GM21717 (cell line): ENCODE results near the gene MYH11.
"Not testable (repeated sequence)": the region's sequence is repeated elsewhere in the genome, so short reads cannot be mapped to it uniquely, and the experiment has no call there.

Source experiments
- ATAC-seq: cut with Tn5 transposase; IDR thresholded peaks from one replicate; pipeline ENCODE4 v1.9.1; 2021; ENCODE audit warnings: mild to moderate bottlenecking, moderate library complexity; ENCODE audit not compliant: unreplicated experiment

MYH11 gene

DNA sequence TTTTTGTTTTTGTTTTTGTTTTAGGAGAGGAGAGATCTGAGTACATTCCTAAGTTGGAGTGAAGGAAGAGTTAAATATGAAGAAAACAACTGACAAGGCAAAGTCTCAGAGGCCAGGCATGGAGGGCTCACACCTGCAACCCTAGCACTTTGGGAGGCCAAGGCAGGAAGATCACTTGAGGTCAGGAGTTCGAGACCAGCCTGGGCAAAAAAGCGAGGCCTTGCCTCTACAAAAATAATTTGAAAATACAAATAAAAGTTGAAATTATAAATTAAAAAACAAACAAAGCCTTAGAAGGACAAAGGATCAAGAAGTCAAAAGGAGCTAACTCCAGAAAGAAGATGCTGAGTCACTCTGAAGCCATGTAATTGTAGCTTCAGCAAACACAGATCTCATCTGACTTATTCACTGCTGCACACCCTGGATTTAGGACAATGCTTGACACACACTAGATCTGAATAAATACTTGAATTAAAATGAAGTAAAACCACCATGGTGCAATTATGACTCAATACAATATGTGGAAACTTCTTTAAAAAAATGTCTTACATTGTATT lies 22.5 kb upstream of the MYH11 start:
- no peak for ATAC-seq

DNA sequence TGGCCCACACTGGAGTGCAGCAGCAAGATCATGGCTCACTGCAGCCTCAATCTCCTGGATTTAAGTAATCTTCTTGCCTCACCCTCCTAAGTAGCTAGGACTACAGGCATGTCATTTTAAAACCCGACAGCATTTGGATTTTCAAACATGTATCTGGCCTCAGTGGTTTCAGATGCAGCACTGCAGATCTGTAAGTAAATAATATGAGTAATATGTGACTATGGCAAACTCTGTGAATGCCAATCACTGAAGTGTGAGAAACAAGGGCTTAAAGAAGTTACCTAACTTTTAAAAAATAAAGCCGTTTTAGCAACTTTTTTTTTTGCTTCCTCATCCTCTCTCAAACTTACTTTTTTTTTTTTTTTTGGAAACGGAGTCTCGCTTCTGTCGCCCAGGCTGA lies 19.7 kb upstream of the MYH11 start:
- ATAC-seq = no peak

DNA sequence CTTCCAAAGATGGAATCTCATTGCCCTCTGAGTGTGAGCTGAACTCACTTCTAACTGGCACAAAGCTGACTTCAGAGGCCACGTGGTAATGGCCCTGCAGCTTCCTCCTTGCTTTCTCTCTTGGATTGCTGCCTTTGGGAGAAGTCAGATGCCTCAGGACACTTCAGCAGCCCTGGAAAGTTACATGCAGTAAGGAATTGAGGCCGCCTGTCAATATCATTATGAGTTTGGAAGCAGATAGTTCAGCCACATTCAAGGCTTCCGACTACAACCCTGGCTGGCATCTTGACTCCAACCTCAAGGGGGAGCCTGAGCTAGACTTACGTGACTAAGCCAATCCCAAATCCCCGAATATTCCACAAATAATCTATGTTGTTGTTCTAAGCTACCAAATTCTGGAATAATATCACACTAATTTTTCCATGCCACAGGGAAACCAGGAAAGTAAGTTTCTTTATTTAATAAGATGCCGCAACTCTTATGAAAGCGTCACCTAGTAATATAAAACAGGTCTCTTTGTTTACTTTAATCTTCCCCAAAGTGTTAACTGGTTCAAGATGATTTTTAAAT lies 18.0 kb upstream of the MYH11 start:
- ATAC-seq = no peak

DNA sequence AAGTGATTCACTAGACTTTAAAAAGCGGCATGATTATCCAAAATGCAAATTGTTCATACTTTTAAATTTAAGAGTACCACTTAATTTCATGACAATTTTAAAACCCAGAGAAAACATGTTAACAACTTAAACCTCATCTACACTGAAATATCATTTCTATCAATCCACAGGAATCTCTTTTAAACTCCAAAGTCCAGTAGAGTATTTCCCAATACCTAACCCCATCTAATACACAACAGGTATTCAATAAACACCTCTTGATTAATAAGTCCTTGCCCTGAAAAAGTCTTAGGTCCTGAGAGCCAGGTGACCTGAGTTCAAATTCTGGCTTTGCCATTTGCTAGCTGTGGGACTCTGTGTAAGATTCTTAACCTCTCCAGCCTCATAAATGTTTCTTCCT lies 16.9 kb upstream of the MYH11 start:
- ATAC-seq = no peak

DNA sequence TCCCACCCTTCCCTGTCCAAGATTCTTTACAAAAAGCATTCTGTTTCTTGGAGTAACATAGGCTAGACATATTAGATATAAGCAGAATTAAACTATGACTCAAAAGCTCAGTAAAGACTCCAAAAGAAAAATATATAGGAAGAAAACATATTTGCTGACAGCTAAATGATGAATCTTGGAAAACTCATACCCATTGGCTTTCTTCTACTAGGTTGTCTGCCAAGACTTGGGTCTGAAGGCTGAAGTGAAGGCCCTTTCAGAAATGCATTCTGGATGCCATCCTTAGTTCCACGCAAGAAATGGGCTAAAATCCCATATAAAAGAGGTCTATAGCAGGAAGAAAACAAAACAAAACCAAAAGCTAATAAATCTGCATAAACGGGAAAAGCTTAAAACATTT lies 16.5 kb upstream of the MYH11 start:
- ATAC-seq = no peak

DNA sequence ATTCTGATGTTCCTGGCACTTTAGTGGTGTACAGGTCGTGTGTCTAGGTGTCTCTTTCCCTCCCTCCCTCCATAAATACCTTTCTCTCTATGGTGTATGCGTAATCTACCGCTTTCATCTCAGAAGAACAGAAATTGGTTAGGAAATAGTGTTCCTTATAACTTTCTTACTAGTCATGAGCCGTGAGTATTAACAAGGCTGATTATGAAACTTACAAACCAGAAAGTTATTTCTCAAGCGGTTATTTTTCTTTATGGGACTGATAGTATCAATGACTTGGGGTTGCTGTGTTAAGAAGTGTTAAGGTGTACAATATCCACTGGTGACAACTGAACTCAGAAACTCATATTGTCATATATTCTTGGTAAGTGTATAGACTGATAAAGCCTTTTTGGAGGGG lies 13.2 kb upstream of the MYH11 start:
- ATAC-seq = no peak

DNA sequence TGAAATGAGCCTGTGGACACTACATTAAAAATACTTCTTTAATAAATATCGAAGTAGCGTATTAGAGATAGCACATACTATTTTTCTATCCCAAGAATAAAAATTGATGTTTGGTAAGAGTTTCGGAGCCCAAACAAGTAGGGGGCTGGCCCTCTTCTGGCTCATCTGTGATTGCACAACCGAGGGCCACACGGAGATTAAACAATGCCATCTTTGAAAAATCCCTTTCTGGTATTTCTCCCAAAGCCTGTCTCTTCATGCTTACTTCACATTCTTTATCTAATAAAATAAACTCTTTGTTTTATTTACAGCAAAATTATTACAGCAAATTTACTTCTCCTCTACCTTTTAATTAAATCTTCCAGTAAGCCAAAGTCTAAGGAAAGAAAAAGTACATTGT lies 9.6 kb upstream of the MYH11 start:
- ATAC-seq = no peak

DNA sequence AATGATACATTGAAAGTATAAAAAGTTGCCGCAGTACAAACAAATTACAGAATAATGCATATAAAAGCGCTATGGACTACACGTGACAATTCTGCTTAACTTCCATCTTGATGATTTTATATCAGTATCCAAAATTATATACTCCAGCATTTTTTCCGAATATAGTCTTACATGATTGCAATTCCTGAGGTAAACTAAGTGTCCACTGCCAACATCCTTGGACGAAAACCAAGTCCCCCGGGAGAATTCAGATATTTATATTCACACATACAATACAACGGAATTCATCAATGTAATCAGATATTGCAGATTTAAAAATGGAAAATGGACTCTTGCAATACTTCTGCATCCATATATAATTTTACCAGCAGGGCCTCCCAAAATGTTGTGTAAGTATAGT lies 8.9 kb upstream of the MYH11 start:
- no peak for ATAC-seq

DNA sequence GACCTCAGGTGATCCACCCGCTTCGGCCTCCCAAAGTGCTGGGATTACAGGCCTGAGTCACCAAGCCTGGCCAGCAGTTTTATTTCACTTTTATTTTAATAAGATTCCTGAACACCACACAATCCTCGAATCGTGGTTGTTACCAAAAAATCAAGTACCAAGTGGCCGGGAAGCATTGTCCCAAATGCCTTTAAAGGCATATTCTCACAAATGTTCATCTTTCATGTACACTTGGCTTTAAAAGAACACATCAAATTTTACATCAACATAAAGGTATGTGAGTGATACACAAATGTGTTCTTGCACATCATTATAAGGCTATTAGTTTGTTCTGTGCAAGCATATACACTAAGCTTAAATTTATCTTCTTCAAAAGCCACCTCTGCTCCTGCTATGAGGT lies 8.1 kb upstream of the MYH11 start:
- ATAC-seq = no peak

DNA sequence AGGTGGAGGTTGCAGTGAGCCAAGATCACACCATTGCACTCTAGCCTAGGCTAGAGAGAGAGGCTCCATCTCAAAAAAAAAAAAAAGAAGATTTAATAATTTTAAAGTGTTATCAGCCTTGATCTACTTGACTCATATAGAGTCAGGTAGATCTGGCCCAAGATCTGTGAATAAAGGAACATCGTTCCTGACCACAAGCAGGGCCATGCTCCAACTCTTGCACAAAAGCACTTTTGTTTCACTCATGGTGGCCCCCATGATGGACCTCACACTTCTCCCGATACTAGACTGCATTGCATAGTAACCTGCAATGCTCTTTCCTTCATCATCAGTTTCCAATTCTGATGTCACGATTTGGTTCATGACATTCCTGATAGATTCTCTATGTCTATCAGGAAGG lies 5.2 kb upstream of the MYH11 start:
- ATAC-seq = no peak

DNA sequence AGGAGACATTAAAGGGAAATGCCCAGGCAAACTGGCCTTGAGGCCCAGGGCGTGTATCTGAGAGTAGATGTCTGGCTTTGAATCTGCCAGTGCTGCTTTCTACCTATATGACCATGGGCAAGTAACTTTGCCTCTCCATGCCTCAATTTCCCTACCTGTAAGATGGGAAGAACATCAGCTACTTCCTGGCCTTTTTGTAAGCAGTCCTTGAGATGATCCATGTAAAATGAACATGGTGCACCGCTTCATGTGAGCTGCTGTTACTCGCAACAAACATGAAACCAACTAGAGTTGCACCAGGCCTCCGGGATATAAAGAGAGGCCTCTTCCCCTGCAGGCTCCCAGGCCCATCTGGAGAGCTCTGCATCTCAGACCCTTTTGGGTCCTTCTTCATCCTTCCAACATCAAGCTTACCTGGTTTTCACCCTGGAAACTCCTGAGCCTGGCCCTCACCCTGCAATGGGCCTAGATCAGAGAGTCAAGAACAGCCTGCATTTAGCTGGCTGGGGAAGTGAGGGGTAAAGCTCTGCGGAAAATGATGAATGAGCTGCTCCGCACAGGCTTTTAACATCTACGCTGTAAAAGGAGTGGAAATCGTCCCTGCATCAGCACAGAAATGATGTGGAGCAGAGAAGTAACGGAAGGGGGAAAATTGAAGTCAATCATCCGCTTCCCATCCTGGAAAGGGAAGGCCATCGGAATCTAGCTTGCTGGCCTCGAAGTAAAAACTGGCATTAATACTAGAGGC lies 2.3 kb upstream of the MYH11 start:
- no peak for ATAC-seq

DNA sequence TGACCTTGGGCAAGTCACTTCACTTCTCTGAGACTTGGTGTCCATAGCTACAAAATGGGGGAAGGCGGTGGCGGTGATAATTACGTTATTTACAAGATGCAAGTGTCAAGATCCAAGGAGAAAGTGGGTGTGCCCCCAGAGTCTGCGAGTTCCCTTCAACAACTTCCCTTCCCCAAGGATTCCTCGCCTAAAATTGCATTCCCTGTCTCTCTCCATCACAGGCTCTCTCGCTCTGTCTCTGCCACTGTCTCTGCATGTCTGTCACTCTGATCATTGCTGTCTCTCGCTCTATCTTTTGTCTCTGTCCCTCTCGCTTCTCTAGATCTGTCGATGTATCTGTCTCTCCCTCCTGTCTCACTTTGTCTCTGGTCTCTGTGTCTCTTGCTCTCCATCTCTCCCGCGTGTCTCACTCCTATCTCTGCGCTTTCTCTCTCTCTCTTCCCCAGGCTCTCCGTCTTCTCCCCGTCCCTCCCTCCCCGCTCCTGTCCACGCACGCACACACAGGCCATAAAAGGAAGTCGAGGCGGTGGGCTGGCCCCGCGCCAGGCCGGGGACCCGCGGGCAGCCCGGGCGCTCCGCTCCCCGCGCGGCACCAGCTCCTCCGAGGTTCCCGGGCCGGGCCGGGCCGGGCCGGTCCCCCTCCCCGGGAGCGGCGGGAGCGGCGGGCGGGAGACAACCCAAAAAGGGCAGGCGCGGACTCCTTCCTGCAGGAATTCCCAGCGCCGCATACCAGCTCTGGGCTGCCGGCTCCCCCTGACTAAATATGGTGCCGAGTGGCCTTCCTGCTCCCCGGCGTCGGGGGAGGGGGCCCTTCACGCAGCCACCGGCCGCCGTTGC lies 1.1 kb upstream of the MYH11 start:
- ATAC-seq = no peak

DNA sequence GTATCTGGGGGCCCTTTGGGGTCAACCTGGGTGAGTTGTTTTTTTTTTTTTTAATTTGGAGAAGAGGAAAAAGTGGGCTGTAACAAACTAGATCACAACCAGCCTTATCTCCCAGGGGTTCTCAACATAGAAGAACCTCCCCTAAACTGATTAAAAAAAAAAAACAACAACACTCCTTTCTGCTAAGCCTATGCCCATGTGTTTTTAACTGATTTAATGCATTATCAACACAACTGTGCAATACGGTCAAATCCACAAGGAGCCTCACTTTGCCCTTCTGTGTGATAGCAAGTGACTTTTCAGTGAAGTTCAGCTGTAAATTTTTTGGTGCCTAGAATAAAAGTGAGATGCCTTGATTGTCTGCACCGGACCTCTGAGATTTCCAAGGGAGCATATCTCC lies 646 bp downstream of the MYH11 start:
- no peak for ATAC-seq

DNA sequence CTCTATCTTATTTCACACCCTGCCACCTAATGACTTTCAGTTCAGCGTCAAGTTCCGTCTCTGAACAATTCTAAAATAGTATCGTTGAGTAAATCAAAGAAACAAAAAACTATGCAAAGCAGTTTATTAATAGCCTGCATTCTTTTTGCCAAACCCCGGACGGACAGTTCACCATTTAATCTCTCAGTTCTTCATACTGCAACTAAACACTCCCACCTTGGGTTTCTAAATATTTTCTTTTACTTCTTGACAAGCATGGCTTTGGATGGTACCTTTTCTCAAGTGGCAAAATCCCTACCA lies 1.2 kb downstream of the MYH11 start:
- ATAC-seq = peak; percentile 75

DNA sequence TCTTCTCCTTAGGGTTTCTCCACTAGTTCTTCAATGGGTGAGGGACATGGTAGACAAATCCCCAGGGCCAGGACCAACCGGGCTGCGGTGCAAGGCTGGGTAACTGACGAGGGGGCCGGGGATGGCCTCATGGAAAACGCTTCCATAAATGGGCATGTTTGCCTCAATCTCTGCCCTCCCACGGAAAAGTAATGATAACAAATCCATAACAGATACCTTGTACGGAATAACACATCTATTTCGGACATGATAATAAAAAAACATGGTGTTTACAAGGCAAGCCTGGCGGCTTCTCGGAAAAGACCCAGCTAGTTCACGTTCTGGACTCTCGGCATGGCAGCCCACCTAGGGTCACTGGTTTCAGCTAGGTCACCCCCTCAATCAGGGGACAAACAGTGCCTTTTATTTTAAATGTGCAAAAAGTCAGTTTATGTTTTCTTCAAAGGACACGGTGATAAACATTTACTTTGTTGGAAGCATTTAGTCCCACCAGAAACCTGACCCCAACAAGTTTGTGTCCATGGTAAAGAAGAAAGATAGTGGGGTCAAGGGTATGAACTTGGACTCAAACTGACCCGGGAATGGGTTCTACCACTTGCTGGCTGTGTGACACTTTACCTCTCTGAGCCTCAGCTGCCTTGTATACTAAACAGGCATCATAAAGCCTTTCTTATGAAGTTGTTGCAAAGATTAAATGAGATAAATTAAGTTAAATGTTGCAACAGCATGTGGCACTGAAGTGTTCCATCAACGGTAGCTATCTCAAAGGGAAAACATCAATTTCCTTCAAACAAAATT lies 1.7 kb downstream of the MYH11 start:
- no peak for ATAC-seq

DNA sequence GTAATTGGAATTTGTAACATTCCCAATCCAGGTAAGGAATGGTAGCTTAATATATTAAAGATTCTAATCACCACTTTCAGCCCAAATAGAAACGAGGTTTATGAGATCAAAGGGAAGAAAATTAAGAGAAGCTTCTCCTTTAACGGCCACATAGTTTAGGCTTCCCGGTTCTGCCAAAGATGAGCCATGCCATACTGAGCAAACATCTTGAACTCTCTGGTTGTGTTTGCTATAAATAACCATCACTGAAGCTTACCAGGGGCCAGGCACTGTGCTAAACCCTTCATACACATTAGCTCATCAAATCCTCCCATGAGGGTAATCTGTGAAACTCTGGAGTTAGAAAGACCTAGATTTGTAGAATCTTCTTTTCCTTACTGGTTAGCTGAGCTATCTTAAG lies 2.8 kb downstream of the MYH11 start:
- ATAC-seq = no peak

DNA sequence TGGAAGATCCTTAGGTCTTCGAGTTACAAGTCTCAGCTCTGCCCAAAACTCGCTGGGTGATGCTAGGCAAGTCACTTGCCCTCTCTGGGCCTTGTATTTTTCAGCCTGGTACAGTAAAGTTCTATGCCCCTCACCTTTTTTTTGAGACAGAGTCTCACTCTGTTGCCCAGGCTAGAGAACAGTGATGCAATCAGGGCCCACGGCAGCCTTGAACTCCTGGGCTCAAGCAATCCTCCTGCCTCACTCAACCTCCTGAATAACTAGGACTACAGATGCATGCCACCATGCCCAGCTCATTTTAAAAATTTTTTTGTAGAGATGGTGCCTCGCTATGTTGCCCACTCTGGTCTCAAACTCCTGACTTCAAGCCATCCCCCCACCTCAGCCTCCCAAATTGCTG lies 3.8 kb downstream of the MYH11 start:
- no peak for ATAC-seq

DNA sequence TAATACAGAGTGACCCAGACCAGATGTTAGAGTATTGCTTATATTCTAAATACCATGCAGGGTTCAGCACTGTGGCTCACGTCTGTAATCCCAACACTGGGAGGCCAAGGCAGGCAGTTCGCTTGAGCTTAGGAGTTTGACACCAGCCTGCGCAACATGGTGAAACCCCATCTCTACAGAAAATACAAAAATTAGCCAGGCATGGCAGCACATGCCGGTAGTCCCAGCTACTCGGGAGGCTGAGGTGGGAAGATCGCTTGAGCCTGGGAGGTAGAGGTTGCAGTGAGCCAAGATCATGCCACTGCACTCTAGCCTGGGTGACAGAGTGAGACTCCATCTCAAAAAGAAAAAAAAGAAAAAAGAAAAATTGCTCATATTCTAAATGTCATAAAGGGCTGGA lies 6.3 kb downstream of the MYH11 start:
- ATAC-seq = not testable (repeated sequence)

DNA sequence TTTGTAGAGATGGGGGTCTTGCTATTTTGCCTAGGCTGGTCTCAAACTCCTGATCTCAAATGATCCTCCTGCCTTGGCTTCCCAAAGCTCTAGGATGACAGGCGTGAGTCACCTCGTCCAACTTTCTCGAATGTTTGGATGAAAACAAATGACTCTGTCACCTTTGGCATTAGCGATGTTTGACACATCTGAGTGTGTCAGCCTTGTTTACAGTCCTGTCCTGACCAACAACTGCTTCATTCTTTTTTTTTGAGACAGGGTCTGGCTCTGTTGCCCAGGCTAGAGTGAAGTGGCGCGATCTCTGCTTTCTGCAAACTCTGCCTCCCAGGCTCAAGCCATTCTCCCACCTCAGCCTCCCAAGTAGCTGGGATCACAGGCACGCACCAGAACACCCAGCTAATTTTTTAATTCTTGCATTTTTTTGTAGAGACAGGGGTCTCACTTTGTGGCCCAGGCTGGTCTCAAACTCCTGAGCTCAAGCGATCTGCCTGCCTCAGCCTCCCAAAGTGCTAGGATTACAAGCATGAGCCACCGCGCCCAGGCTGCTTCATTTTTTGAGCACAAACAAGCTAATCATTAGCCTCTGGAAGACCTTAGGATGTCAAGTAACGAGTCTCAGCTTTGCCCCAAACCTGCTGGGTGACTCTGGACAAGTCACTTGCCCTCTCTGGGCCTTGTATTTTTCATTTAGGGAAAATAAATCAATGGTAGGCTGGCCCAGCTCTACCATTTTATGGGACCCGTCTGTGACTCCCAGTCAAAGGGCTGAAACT lies 7.4 kb downstream of the MYH11 start:
- ATAC-seq = no peak

DNA sequence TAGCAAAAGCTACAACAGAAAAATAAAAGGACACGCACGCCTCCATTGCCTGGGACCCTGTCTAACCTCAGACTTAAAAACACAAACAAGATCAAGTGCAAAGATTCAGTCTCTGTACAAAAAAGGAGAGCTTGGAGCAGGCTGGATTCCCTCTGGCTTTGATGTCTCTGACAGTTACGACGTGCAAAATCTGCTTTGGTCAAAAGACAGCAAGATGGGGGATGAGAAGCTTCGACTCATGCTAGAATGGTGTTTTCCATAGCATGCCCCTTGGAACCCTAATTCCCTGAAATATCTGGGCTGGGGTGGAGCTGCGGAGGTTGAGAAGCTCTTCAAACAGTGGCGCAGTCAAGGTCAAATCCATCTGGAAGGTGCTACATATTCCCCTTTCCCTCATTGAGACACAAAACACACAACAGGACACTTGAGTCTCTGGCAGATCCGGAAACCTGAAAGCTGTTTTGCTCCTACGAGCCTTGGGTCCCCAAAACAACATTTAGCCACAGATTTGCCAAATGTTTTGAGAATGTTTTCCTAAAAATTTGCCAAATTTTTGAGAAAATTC lies 9.1 kb downstream of the MYH11 start:
- no peak for ATAC-seq
